COLO668 (cell line): ENCODE measurements around the gene ADARB2.

Experiments
- DNase-seq: peaks from one replicate; lab custom pipeline; 2025; ENCODE audit not compliant: unreplicated experiment; lab: John Stamatoyannopoulos, UW

Gene ADARB2

GRCh38 chr10:1509011-1509530 is 228.3 kb downstream of the ADARB2 start:
- DNase-seq, result no peak

- no peak for DNase-seq
Measured at GRCh38 chr10:1508096-1508495, 229.2 kb downstream of the ADARB2 start.

GRCh38 chr10:1507436-1507835 is 229.9 kb downstream of the ADARB2 start:
- DNase-seq, result peak; percentile 31

DNA sequence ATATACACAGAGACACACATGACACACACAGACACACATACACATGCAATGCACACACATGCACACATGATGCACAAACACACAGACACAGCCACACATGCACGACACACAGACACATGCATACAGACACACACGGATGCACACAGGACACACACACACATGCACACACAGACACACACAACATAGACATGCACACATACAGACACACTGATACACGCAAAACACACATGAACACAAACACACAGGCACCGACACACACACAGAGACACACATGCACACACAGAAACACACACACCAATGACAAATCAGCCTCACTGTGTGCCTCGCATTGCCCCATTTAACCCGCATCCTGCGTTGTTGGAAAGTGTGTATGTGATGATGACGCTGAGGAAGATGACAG is 232.4 kb downstream of the ADARB2 start:
- DNase-seq, result no peak

DNA sequence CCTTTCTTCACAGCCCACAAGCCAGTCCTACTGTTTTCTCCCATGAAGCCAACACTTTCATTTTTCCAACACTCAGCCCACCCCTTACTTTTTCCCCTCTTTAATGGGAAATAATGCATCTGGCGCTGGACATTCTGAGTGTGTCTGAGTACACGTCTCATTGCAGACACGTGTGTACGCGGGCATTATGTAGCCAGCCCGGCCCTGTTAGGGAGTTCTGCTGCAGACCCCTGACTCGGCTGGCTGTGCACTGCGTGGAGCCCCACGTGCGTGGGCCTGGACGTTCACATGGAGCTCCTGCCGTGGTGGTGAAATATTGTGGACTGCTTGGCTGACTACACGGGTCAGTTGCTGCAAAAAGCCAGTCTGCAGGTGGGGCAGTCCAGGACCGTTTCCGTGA is 233.0 kb downstream of the ADARB2 start:
- DNase-seq, result no peak

DNA sequence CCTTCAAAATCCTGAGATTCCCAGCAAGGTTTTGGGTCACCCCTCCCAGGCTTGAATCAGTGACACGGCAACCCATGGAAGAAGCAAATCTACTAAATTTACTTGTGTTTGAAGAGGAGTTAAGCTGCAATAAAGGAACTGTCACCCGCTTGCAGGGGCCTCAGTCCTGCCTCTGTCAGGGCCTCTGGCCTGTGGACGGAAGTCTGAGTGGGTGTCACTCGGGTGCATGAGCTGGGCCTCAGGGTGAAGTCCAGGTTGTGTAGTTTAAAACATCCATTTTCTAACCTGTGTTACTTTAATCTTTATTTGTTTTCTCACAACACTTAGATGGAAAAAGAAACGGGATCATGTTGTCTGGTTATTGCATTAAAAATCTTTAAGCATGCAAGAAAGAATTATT is 234.9 kb downstream of the ADARB2 start:
- no peak for DNase-seq

GRCh38 chr10:1499359-1499957 is 237.9 kb downstream of the ADARB2 start:
- DNase-seq, result no peak

GRCh38 chr10:1498746-1499358 is 238.5 kb downstream of the ADARB2 start:
- DNase-seq, result no peak

- DNase-seq, result no peak
Measured at GRCh38 chr10:1495915-1496517, 241.3 kb downstream of the ADARB2 start.

- no peak for DNase-seq
Measured at GRCh38 chr10:1492641-1493040, 244.7 kb downstream of the ADARB2 start.

DNA sequence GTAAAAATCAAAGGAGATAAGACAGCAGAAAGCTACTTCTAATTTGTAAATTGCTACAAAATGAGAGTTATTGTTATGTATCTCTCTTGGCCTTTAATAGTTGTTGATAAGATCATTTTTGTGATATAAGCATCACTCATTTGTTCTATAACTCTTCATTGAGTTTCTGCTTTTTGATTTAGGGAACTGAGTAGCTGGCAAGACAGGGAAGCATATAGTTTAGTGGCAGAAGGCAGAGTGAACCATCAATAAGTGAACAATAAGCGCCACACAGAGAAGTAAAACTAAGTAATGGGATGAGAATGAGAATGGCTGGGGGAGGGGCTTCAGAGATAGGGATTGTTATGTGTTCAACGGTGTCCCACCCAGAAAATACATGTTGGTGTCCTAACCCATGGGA is 245.4 kb downstream of the ADARB2 start:
- no peak for DNase-seq

- DNase-seq, result no peak
Measured at GRCh38 chr10:1489801-1490200, 247.5 kb downstream of the ADARB2 start.

- peak; percentile 34 for DNase-seq
Measured at GRCh38 chr10:1488970-1489548, 248.3 kb downstream of the ADARB2 start.

DNA sequence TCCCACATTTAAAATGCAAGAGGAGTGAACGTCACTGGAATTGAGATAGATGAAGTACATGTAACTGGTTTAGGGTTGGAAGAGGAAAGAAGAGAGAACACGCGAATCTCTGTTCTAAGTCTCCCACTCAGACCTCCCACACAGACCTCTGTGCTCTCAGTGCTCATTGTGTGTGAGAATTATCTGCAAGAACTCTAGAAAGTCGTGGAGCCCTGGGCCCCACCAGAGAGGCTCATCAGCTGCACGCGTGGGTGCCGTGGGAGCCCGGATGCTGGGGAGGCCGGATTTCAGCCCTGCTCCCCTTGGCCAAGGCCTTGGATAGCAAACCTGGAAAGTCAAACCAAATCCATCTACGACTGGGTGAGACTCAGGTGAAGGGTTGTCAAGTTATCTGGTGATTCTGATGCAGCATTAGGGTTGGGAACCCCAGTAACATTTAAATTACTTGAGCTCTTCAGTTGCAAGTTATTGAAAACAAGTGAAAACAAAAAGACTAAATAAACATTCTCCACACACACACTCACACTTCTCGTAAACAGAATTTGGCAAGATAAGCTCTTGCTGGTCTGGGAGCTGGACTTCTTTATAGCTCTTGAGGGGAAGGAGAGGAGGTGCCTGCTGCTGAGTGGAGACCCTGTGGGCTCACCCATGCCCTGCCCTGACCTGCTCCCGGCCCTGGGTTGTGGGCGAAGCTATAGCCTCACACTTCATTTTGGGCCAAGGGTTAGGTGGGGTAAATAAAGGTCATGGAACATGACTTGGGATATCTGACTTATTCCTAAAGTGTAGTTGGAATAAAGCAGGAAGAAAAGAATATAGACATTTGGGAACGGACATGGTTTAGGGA is 250.3 kb downstream of the ADARB2 start:
- DNase-seq, result no peak

DNA sequence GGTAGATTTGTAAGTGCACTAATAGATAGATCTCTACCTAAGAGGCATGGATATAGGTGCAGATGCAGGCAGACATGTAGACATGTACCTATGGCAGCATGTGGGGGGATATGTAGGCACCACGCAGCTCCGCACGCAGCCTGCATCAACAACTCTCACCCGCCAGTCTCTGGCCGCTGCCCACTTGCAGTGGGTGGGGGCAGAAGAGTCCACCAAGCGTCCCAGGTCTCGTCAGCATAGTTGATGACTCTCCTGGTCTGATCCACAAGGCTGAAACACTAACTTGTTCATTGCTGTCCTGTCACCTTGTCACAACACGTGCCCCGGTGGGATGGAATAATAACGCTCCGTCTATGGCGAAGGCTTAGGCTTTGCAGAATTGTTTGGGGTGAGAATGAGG is 252.0 kb downstream of the ADARB2 start:
- DNase-seq, result no peak

DNA sequence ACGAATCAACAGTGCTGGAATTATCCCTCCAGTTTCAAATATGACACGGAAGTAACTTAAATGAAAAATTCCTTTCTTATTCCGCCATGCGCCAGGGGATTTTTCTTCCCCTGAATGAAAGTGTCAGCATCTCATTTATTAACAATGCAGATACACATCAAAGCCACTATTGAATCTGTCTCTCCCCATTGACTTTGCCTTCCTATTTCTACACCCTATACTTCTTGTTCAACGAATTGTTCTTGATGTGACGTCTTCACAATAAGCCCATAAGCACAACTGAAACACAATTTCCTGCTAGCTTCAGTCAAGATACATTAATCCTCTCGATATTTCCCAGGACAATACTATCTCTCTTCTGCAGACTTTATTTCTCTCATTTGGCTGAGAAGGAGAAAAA is 253.5 kb downstream of the ADARB2 start:
- no peak for DNase-seq

DNA sequence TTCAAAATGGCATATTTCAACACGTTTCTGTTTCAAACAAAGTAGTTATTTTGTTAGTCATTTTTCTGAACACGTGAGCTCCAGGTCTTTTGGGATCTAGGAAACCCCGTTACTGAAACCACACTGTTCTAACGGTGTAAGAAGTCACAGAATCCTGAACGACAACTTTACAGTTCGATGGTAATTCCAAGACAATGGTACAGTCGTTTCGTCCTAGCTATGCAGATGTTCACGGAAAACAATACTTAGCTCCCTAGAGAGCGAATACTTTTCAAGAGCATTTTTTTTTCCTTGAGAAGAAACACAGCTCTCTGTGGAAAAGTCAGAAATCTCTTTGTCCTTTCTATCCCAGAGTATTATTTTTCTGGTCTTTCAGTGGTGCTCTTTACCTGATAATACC is 254.1 kb downstream of the ADARB2 start:
- no peak for DNase-seq

GRCh38 chr10:1477578-1477977 is 259.7 kb downstream of the ADARB2 start:
- DNase-seq, result no peak

DNA sequence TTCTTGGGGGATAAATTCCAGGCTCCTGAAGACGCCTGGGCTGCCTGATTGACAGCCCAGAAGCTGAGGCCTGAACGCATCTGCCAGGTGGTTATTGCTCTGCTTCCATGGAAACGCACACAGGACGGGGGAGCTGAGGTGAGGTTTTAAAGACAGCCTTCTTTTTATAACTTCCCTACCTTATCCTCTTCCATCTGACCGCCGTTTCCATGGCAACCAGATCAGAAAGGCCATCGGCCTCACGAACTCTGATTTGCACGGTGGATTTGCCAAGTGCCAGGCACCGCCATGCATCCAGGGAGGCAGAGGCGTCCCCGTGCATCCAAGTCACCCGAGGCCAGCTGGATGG is 260.9 kb downstream of the ADARB2 start:
- DNase-seq, result no peak

DNA sequence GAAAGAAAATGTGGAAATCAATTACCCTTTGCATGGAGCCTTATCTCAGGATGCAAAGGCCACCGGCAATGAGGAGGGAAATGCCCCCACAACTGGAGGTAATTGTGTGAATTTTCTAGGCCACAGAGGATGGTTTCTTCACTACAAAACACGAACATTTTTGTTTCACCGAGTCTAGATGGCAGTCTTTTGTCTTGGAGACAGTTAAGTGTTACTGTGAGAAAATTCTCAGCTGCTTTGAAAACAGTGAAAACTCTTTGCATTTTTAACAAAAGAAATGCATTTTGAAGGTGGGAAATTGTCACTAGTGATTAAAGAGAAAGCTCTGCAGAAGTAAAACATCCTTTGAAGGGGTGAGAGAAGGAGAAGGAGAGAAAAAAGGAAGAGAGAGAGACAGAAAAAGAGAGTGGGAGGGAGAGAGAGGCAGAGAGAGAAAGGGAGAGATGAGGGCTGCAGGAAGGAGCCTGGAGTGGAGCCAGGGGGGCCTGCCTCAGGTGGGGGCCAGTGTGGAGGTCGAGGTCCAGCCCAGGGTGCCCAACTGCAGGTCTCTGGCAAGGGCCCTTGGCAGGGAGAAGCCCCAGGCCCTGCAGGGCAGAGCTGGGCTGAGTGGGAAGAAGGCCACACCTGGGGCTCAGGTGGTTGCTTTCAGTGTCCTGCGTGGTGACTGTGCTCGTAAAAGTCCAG is 261.4 kb downstream of the ADARB2 start:
- no peak for DNase-seq

DNA sequence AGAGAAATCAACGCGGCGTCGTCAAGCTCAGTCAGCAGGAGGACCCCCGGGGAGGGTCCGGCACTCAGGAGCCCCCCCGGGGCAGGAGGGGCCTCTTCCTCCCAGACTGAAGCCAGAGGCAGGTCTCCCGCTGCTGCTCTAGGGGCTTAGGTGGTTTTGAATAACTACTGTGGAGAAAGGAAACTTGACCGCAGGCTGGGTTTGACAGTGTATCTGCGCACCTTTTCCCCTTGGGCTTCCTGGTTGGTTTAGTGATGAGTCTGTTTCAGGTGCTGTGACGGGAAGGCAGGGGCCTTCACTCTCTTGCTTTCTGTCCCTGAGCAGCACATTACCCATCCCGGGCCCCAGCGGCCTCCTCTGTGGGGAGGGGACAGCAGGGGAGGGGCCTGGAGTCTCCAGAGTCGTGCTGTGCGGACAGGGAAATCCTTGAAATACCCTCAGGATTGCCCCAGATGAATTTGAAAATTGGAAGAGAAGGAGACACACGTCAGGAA is 262.2 kb downstream of the ADARB2 start:
- no peak for DNase-seq
